ENCODE measurements around the gene ZNRF1.
"Not testable (repeated sequence)": the region's sequence is repeated elsewhere in the genome, so short reads cannot be mapped to it uniquely, and the experiment has no call there.

ZNRF1 gene

DNA sequence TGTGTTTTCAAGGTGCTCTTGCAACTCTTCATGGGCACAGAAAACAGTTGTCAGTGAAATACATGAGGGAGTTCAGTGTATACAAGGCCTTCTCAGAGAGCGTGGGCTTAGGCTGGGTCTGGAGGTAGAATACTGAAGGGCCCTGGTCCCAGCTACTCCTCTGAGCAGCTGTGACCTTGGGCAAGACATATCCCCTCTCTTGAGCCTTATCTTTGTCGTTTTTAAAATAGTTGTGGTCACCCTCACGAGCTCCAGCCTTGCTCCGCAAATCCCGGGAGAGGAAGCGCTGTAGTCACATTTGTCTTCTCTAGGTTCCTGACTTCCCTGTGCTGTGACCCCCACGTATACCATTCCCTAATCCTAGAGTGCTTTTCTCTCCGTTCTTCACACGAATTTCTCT lies 3.6 kb downstream of the ZNRF1 start:
- no peak for DNase-seq (ENCODE audit: low spot score)

DNA sequence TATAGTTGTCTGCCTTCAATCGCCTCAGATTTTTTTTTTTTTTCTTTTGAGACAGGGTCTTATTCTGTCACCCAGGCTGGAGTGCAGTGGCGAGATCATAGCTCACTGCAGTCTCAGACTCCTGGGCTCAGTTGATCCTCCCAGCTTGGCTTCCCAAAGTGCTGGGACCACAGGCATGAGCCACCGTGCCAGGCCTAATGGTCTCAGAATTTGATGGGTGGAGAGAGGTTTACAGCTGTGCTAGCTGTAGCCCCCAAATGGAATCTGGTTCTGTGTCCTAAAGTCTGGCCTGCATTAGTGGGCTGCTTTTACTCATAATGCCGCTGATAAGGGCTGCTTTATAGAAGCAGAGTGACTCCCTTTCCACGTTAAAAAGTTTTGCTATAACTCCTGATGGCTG lies 5.1 kb downstream of the ZNRF1 start:
- DNase-seq (ENCODE audit: low spot score) = no peak

DNA sequence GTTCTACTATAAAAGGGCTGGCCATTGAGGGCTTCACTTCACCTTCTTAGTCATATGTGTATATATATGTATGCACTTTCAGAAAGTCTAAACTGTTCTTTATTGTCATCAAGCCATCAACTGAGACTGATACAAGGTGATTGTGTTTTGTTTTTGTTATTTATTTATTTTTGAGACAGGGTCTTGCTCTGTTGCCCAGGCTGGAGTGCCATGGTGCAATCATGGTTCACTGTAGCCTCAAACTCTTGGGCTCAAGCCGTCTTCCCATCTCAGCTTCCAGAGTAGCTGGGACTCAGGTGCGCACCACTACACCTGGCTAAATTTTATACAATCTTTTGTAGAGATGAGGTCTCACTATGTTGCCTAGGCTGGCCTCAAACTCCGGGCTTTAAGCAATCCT lies 5.6 kb downstream of the ZNRF1 start:
- no peak for DNase-seq (ENCODE audit: low spot score)

- DNase-seq (ENCODE audit: low spot score) = no peak
Measured at GRCh38 chr16:75005697-75006096, 6.9 kb downstream of the ZNRF1 start.

DNA sequence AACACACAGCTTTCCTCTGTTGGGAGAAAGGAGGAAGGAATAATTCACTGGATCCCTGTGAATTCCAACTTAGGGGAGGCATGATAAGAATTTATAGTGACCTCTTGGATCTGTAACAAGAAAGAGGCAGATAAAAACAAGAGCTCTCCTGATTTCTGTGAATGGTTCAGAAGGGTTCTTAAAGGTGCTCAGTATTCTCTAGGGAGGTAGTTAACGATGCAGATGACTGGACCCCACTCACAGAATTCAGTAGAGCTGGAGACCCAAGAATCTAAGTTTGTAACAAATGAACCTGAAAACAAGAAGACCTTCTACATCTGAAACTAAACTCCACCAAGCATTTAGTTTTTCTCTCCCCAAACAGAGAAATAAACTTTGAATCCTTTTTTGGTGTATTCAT lies 8.6 kb downstream of the ZNRF1 start:
- no peak for DNase-seq (ENCODE audit: low spot score)

- no peak for DNase-seq (ENCODE audit: low spot score)
Measured at GRCh38 chr16:75010427-75010826, 11.6 kb downstream of the ZNRF1 start.

DNA sequence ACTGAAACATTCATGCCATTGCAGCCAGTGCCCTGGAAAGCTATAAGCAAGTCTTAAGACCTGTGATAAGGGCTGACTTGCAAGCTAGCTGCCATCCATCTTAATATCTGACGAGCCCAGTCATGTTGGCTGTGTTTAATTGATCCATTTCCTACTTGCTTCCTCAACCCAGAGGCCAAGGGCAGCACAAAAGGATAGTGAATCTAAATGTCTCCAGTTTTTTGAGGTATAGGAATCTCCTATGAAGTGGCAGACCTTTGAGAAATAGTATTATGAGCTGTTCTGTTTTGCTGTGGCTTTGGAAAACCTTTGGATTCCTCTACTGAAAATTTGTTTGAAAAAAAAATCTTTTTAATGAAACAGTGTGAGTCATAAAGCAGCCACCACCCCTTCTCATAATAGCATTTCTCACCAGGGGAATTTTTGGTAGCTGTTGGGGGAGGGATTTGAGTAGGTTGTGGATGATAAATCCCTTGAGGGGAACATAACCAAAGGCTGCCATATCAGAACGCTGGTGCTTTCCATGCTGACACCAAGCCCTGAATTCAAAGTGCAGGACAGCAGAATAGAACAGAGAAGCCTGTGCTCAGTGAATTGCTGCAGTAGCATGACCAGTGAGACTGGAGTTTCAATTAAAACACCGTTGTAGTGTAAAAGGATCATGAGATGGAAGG lies 12.9 kb downstream of the ZNRF1 start:
- DNase-seq (ENCODE audit: low spot score) = peak; percentile 70

- DNase-seq (ENCODE audit: low spot score) = peak; percentile 70
Measured at GRCh38 chr16:75012380-75013081, 13.7 kb downstream of the ZNRF1 start.

DNA sequence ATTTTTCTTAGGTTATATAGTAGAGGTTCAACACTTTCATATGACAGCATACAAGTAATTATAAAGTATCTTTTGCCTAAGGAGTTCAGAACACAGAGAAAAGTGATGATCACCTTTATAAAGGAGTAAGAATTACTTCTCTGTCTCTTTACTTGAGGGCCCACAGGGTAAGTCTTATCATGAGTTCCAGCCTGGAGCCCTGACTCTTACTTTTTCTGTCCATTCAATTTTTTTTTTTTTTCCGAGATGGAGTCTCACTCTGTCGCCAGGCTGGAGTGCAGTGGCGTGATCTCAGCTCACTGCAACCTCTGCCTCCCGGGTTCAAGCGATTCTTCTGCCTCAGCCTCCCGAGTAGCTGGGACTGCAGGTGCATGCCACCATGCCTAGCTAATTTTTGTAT lies 14.3 kb downstream of the ZNRF1 start:
- DNase-seq (ENCODE audit: low spot score) = not testable (repeated sequence)

- DNase-seq (ENCODE audit: low spot score) = no peak
Measured at GRCh38 chr16:75014318-75014717, 15.5 kb downstream of the ZNRF1 start.

DNA sequence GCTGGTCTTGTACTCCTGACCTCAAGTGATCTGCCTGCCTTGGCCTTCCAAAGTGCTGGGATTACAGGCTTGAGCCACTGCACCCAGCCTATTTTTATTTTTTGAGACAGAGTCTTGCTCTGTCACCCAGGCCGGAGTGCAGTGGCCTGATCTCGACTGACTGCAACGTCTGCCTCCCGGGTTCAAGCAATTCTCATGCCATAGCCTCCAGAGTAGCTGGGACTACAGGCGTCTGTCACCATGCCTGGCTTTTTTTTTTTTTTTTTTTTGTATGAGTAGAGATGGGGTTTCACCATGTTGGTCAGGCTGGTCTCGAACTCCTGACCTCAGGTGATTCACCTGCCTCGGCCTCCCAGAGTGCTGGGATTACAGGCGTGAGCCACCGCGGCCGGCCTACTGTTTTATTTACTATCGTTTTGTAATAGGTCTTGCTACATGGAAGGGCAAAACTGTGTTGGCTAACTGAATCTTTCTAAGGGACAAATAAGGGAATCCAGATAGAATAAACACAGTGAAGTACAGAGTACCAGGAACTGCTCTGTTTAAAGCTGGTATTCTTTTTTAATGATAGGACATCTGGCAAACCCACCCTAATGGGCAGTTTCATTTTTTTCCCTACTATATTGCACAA lies 17.7 kb downstream of the ZNRF1 start:
- DNase-seq (ENCODE audit: low spot score) = not testable (repeated sequence)

- no peak for DNase-seq (ENCODE audit: low spot score)
Measured at GRCh38 chr16:75017670-75018525, 19.1 kb downstream of the ZNRF1 start.

DNA sequence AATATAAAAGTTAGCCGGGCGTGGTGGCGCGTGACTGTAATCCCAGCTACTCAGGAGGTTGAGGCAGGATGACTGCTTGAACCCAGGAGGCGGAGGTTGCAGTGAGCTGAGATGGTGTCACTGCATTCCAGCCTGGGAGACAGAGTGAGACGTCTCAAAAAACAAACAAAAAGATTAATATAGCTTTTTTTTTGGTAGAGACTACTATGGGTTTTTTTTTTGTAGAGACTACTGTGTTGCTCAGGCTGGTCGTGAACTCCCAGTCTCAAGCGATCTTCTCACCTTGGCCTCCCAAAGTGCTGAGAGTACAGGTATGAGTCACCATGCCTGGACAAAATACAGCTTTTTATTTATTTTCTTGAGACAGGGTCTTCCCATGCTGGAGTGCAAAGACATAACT lies 20.2 kb downstream of the ZNRF1 start:
- DNase-seq (ENCODE audit: low spot score) = no peak

GRCh38 chr16:75019586-75019985 lies 20.8 kb downstream of the ZNRF1 start:
- DNase-seq (ENCODE audit: low spot score) = no peak

- DNase-seq (ENCODE audit: low spot score) = no peak
Measured at GRCh38 chr16:75021410-75021809, 22.6 kb downstream of the ZNRF1 start.

DNA sequence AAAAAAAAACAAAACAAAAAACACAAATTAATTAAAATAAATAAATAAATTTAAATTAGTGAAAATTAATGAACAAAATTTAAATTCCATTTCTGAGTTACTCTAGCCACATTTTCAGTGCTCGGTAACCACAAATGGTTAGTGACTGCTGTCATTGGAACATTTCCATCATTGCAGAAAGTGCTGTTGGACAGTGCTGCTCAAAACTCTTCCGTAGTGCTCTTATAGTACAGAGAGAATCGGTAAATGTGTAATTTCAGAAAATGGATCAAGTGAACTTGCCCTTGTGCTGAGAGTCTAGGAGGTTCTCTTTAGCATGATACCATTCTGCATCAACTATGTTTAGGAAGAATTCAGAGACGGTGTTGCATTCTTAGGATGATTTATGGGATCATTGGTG lies 23.7 kb downstream of the ZNRF1 start:
- DNase-seq (ENCODE audit: low spot score) = no peak

GRCh38 chr16:75023009-75023408 lies 24.2 kb downstream of the ZNRF1 start:
- no peak for DNase-seq (ENCODE audit: low spot score)

DNA sequence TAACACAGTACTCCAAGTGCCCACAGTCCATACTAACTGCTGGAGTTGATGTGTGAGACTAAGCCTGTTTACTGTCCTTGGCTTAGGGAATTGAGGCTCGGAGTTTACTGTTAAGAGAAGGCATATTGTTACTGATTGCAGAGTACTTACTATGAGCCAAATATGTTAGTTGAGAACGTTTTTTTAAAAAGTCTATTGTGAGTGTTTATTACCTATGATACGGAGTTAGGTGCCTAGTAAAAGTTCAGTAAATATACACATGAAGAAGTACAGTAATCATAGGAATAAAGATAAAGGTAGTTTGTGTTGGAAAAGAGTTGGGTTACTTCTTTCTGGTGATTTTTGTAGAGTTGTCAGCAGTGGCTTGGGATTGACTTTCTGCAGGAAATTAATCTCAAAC lies 25.4 kb downstream of the ZNRF1 start:
- no peak for DNase-seq (ENCODE audit: low spot score)

GRCh38 chr16:75024594-75024993 lies 25.8 kb downstream of the ZNRF1 start:
- DNase-seq (ENCODE audit: low spot score) = no peak

- no peak for DNase-seq (ENCODE audit: low spot score)
Measured at GRCh38 chr16:75025761-75026160, 26.9 kb downstream of the ZNRF1 start.

GRCh38 chr16:75026239-75026891 lies 27.5 kb downstream of the ZNRF1 start:
- DNase-seq (ENCODE audit: low spot score) = not testable (repeated sequence)

- no peak for DNase-seq (ENCODE audit: low spot score)
Measured at GRCh38 chr16:75026892-75027391, 28.1 kb downstream of the ZNRF1 start.

Measured in kidney capillary endothelial cell (primary cell).